ENCODE results near the gene GALNT8.

GALNT8 gene

GRCh38 chr12:4796694-4797482 is 76.7 kb downstream of the GALNT8 start:
- no peak for DNase-seq (ENCODE audit: low spot score)
- FAIRE-seq: peak; percentile 27

GRCh38 chr12:4800555-4800954 is 80.4 kb downstream of the GALNT8 start:
- FAIRE-seq (peak; percentile 58), DNase-seq (ENCODE audit: low spot score) (no peak)

- DNase-seq (ENCODE audit: low spot score) (no peak), FAIRE-seq (peak; percentile 20)
These were observed 82.6 kb downstream of the GALNT8 start for GRCh38 chr12:4802841-4803240.

GRCh38 chr12:4806439-4807115 is 86.4 kb downstream of the GALNT8 start:
- FAIRE-seq (no peak), DNase-seq (ENCODE audit: low spot score) (no peak)

GRCh38 chr12:4807116-4807783 is 87.0 kb downstream of the GALNT8 start:
- DNase-seq (ENCODE audit: low spot score): no peak
- no peak for FAIRE-seq

- FAIRE-seq (no peak), DNase-seq (ENCODE audit: low spot score) (no peak)
These were observed 87.6 kb downstream of the GALNT8 start for GRCh38 chr12:4807813-4808212.

- peak; percentile 90 for FAIRE-seq
- DNase-seq (ENCODE audit: low spot score): peak; percentile 85
These were observed 88.8 kb downstream of the GALNT8 start for GRCh38 chr12:4809013-4809448.

- FAIRE-seq (peak; percentile 30), DNase-seq (ENCODE audit: low spot score) (peak; percentile 54)
These were observed 89.4 kb downstream of the GALNT8 start for GRCh38 chr12:4809449-4810218.

- no peak for DNase-seq (ENCODE audit: low spot score)
- peak; percentile 53 for FAIRE-seq
These were observed 90.0 kb downstream of the GALNT8 start for GRCh38 chr12:4810219-4810671.

GRCh38 chr12:4812624-4813327 is 92.6 kb downstream of the GALNT8 start:
- FAIRE-seq (peak; percentile 68), DNase-seq (ENCODE audit: low spot score) (no peak)

- DNase-seq (ENCODE audit: low spot score) (no peak), FAIRE-seq (peak; percentile 32)
These were observed 93.5 kb downstream of the GALNT8 start for GRCh38 chr12:4813741-4814140.

- DNase-seq (ENCODE audit: low spot score) (peak; percentile 48), FAIRE-seq (no peak)
These were observed 94.3 kb downstream of the GALNT8 start for GRCh38 chr12:4814485-4814884.

- FAIRE-seq (peak; percentile 46), DNase-seq (ENCODE audit: low spot score) (no peak)
These were observed 96.7 kb downstream of the GALNT8 start for GRCh38 chr12:4816744-4817525.

GRCh38 chr12:4817880-4818279 is 97.7 kb downstream of the GALNT8 start:
- DNase-seq (ENCODE audit: low spot score) (no peak), FAIRE-seq (no peak)

GRCh38 chr12:4819654-4820053 is 99.5 kb downstream of the GALNT8 start:
- FAIRE-seq (no peak), DNase-seq (ENCODE audit: low spot score) (no peak)

- FAIRE-seq (no peak), DNase-seq (ENCODE audit: low spot score) (no peak)
These were observed 100.8 kb downstream of the GALNT8 start for GRCh38 chr12:4820971-4821370.

Measured in urothelium cell line (cell line).